ENCODE results near the gene GABBR2. TPM values are rescaled to one million over a fixed set of nuclear protein-coding genes. Genes with fewer than 3 reads are reported as not detected.

Gene GABBR2
- total RNA-seq, 2 donors from 2014 or later, result not detected

DNA sequence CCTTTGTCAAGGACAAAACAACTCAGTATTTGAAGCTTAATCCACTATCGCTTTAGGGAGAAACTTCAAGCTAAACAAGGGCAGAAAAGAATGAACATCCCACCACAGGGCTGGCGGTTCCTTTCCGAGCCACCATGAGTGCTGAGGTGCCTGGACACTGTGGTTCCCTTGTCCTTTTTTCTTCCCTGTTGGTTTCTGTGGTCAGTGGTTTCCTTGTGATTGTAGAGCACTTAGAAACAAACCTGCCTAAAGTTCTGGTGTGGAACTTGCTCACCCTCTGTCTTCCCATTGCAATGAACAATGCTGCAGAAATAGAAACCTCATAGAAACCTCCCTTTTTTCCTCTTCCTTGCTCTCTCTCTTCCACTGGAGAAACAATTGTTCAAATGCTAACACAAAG is 373.9 kb downstream of the GABBR2 start:
- Mint-ChIP-seq H3K27ac (no peak overlapping the region), H3K36me3 (ENCODE audit: low read depth) (no peaks in the 10 kb centered on the region), H3K4me3 (no peak overlapping the region), H3K4me1 (no peaks in the 10 kb centered on the region), H3K9me3 (no peaks in the 10 kb centered on the region), H3K27me3 (peaks cover 17% of the 10 kb centered on the region)
- ATAC-seq (replicated peaks), result no peak

GRCh38 chr9:98333703-98334582 is 374.8 kb downstream of the GABBR2 start:
- H3K4me3 Mint-ChIP-seq, result no peak overlapping the region
- H3K9me3 Mint-ChIP-seq, result no peaks in the 10 kb centered on the region
- H3K36me3 Mint-ChIP-seq (ENCODE audit: low read depth), result no peaks in the 10 kb centered on the region

DNA sequence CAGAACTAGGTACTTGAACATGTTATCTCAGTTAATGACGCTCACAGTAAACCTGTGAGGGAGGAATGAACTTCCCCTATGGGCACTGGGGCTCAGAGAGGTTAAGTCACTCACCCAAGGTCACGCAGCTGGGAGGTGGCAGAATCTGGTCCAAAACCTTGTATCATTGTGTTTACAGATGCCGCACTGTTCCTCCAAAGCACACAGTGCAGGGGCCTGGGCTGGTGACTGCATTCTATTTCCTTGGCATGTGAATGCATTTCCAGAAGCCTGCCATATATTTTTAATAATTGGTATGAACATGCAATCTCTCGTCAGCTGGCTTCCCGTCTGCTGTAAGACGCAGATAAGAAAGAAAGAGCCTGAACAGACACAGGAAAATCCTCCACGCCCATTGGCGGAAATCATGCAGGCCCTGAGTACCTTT is 376.3 kb downstream of the GABBR2 start:
- Mint-ChIP-seq H3K27ac (no peak overlapping the region), H3K27me3 (peaks cover 22% of the 10 kb centered on the region), H3K36me3 (ENCODE audit: low read depth) (no peaks in the 10 kb centered on the region), H3K9me3 (no peaks in the 10 kb centered on the region), H3K4me1 (no peaks in the 10 kb centered on the region), H3K4me3 (no peak overlapping the region)
- no peak for ATAC-seq (replicated peaks)

More at GRCh38 chr9:98333703-98334582, 374.8 kb downstream of the GABBR2 start:
- no peak for ATAC-seq (replicated peaks)
- Mint-ChIP-seq H3K4me1 (no peaks in the 10 kb centered on the region), H3K27me3 (peaks cover 19% of the 10 kb centered on the region), H3K27ac (no peak overlapping the region)

DNA sequence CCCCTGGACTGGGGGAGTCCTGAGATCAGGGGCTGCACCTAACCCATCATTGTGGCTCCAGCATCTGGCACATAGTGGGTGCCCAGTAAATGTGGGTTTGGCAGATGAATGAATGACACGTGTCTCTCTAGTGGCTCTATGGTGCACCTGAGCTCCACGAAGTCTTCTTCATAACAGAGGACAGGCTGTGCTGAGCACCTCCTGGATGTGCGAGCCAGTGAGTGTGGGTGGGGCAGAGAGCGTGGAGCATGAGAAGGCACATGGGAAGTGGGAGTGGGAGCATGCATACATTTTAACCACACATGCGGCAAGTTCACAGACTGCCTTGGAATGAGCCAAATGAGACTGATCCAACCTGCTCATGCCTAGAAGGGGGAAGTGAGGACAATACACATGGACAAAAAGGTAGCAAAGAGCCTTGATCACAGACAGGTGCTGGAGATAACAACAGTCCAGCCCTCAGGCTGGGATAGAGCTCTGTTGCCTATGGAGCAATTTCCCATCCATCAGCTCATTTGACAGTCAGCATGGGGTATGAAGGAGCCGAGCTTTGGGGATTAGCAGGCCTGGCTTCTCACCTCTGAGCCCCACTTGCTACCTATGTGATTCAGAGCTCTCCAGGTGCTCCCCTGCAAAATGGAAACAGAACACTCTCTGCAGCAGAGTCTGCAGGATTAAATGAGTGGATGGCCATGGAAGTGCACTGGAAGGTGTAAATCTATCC is 377.0 kb downstream of the GABBR2 start:
- Mint-ChIP-seq H3K4me3 (no peak overlapping the region), H3K9me3 (no peaks in the 10 kb centered on the region), H3K27me3 (peaks cover 22% of the 10 kb centered on the region), H3K36me3 (ENCODE audit: low read depth) (no peaks in the 10 kb centered on the region), H3K4me1 (no peaks in the 10 kb centered on the region), H3K27ac (no peak overlapping the region)
- no peak for ATAC-seq (replicated peaks)

DNA sequence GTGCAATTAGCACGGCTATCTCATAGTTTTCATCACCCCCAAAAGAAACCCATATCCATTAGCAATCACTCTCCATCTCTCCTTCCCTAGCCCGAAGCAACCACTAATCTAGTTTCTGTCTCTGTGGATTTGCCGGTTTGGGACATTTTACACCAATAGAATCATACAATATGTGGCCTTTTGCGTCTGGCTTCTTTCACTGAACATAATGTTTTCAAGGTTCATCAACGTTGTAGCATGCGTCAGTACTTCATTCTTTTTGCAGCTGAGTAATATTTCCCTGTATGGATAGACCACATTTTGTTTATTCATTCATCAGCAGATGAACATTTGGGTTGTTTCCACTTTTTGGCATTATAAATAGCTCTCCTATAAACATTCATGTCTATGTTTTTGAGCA is 377.9 kb downstream of the GABBR2 start:
- H3K4me3 Mint-ChIP-seq, result no peak overlapping the region
- H3K36me3 Mint-ChIP-seq (ENCODE audit: low read depth), result no peaks in the 10 kb centered on the region
- ATAC-seq (replicated peaks), result no peak
- no peaks in the 10 kb centered on the region for H3K4me1 Mint-ChIP-seq
- H3K27ac Mint-ChIP-seq, result no peak overlapping the region
- peaks cover 19% of the 10 kb centered on the region for H3K27me3 Mint-ChIP-seq
- H3K9me3 Mint-ChIP-seq, result no peaks in the 10 kb centered on the region

DNA sequence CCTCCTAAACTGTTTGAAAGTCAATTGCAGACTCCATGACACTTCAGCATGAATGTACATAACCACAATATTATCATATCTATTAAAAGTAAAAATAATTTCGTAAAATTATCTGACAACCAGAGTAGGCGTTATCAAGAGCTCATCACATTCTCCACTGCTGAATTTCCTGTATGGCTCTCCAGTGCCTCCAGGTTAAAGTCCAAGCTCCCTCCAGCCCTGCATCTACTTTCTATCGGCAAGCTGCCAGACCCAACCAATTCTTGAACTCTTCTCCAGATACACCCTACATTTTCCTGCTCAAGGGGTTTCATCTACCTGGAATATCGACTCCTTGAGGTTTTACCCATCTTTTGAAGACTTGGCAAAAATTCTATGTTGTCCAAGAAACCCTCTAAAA is 378.8 kb downstream of the GABBR2 start:
- H3K4me1 Mint-ChIP-seq, result no peaks in the 10 kb centered on the region
- no peak for ATAC-seq (replicated peaks)
- no peaks in the 10 kb centered on the region for H3K36me3 Mint-ChIP-seq (ENCODE audit: low read depth)
- H3K27me3 Mint-ChIP-seq, result peaks cover 16% of the 10 kb centered on the region
- no peaks in the 10 kb centered on the region for H3K9me3 Mint-ChIP-seq
- H3K27ac Mint-ChIP-seq, result no peak overlapping the region
- no peak overlapping the region for H3K4me3 Mint-ChIP-seq

DNA sequence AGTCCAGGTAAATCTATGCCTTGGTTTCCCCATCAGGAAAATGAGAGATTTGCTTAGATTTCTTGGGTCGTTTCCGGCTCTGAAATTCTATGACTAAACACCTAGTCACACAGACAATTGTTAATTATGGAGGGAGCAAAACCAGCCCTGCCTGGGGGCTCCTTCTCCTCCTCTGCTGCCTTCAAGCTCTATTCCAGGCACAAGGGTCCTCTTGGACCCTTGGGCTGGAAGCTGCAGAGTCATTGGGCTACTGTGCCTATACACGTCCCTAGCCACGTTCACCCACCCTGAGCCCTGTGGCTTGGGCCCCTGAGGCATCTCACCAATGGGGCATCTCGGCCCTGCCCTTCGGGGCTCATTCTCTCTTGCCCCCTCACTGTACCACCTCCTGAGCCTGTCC is 379.5 kb downstream of the GABBR2 start:
- Mint-ChIP-seq H3K27ac (no peak overlapping the region), H3K9me3 (no peaks in the 10 kb centered on the region), H3K27me3 (peaks cover 16% of the 10 kb centered on the region), H3K36me3 (ENCODE audit: low read depth) (no peaks in the 10 kb centered on the region), H3K4me1 (no peaks in the 10 kb centered on the region), H3K4me3 (no peak overlapping the region)
- no peak for ATAC-seq (replicated peaks)

DNA sequence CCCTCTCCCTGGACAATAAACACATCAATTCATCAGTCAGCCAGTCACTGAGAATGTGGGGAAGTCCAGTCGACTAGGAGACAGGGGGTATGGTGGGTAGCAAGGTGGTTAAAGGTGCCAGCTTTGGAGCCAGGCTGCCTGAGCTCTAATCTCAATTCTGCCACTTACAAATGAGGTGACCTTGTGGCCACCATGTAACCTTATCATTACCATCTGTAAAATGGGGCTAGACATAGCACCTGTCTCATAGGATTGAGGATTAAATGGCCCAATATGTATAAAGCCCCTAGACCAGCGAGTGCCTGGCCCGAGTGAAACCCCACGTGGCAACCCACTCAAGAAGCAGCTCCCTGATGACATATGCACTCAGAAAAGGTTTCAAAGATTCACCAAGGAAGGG is 380.0 kb downstream of the GABBR2 start:
- H3K4me3 Mint-ChIP-seq, result no peak overlapping the region
- peaks cover 12% of the 10 kb centered on the region for H3K27me3 Mint-ChIP-seq
- ATAC-seq (replicated peaks), result no peak

GRCh38 chr9:98328141-98328540 is 380.6 kb downstream of the GABBR2 start:
- Mint-ChIP-seq H3K4me1 (no peaks in the 10 kb centered on the region), H3K36me3 (ENCODE audit: low read depth) (no peaks in the 10 kb centered on the region)

More for the DNA sequence above, 380.0 kb downstream of the GABBR2 start:
- no peaks in the 10 kb centered on the region for H3K36me3 Mint-ChIP-seq (ENCODE audit: low read depth)
- no peaks in the 10 kb centered on the region for H3K4me1 Mint-ChIP-seq
- no peaks in the 10 kb centered on the region for H3K9me3 Mint-ChIP-seq
- H3K27ac Mint-ChIP-seq, result no peak overlapping the region

DNA sequence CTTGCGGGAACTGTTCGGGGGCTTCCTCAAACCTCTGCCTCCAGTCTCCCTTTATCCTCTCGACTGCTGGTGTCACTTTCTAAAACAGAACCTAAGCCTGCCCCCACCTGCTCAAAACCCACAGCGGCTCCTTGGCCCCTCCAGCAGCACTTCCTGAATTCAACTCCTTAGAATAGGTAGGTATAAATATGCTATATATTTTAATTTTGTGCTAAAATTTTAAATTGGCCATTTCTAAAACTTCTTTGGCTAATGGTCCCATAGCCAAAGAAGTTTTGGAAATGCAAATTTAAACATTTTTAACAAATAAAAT is 381.5 kb downstream of the GABBR2 start:
- peaks cover 17% of the 10 kb centered on the region for H3K27me3 Mint-ChIP-seq
- no peaks in the 10 kb centered on the region for H3K36me3 Mint-ChIP-seq (ENCODE audit: low read depth)
- no peak overlapping the region for H3K4me3 Mint-ChIP-seq
- no peak for ATAC-seq (replicated peaks)
- no peaks in the 10 kb centered on the region for H3K9me3 Mint-ChIP-seq
- no peak overlapping the region for H3K27ac Mint-ChIP-seq
- H3K4me1 Mint-ChIP-seq, result no peaks in the 10 kb centered on the region

More at GRCh38 chr9:98328141-98328540, 380.6 kb downstream of the GABBR2 start:
- Mint-ChIP-seq H3K9me3 (no peaks in the 10 kb centered on the region), H3K27me3 (peaks cover 12% of the 10 kb centered on the region), H3K4me3 (no peak overlapping the region), H3K27ac (no peak overlapping the region)
- ATAC-seq (replicated peaks), result no peak

DNA sequence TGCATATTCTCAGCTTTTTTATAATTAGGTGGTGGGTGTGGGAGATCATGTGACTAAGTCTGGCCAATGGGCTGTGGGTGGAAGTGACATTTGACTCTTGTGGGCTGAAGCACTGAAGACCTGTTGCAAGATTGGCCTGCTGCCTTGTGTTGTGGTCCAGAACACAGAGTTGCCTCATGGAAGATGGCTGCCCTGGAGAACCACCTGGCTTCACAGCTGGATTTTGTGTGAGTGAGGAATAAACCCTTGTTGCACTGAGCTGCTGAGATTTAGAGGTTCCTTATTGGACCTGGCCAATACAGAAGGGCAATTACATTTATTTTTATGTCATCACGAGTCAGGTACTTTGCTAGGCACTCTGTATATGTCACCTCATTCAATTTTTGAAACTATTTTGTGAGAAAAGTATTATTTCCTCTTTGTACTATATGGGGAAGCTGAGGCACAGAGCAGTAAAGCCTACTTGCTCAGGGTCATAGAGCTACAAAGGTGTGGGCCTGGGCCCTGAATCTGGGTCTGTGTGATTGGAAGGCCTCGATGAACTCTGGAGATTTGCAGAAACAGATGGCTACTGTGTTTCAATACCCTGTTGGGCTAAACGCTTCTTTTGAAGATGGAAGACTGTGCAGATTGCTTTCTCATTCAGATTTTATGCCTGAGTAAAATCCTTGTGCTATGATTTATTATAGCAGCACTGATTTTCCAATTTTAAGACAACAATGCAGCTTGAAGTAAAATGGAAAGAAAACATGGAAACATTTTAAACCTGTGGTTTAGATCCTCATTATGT is 382.1 kb downstream of the GABBR2 start:
- no peak overlapping the region for H3K27ac Mint-ChIP-seq
- peaks cover 18% of the 10 kb centered on the region for H3K27me3 Mint-ChIP-seq
- no peaks in the 10 kb centered on the region for H3K9me3 Mint-ChIP-seq
- H3K36me3 Mint-ChIP-seq (ENCODE audit: low read depth), result no peaks in the 10 kb centered on the region
- no peak overlapping the region for H3K4me3 Mint-ChIP-seq
- ATAC-seq (replicated peaks), result no peak
- no peaks in the 10 kb centered on the region for H3K4me1 Mint-ChIP-seq

GRCh38 chr9:98324801-98325200 is 383.9 kb downstream of the GABBR2 start:
- Mint-ChIP-seq H3K4me3 (no peak overlapping the region), H3K27ac (no peak overlapping the region), H3K4me1 (no peaks in the 10 kb centered on the region), H3K36me3 (ENCODE audit: low read depth) (no peaks in the 10 kb centered on the region), H3K9me3 (no peaks in the 10 kb centered on the region), H3K27me3 (peaks cover 13% of the 10 kb centered on the region)
- ATAC-seq (replicated peaks), result no peak

- peaks cover 9% of the 10 kb centered on the region for H3K27me3 Mint-ChIP-seq
- no peak for ATAC-seq (replicated peaks)
- no peak overlapping the region for H3K4me3 Mint-ChIP-seq
- H3K36me3 Mint-ChIP-seq (ENCODE audit: low read depth), result no peaks in the 10 kb centered on the region
- no peaks in the 10 kb centered on the region for H3K9me3 Mint-ChIP-seq
- H3K27ac Mint-ChIP-seq, result no peak overlapping the region
- no peaks in the 10 kb centered on the region for H3K4me1 Mint-ChIP-seq
These were observed 385.0 kb downstream of the GABBR2 start for GRCh38 chr9:98323831-98324135.

DNA sequence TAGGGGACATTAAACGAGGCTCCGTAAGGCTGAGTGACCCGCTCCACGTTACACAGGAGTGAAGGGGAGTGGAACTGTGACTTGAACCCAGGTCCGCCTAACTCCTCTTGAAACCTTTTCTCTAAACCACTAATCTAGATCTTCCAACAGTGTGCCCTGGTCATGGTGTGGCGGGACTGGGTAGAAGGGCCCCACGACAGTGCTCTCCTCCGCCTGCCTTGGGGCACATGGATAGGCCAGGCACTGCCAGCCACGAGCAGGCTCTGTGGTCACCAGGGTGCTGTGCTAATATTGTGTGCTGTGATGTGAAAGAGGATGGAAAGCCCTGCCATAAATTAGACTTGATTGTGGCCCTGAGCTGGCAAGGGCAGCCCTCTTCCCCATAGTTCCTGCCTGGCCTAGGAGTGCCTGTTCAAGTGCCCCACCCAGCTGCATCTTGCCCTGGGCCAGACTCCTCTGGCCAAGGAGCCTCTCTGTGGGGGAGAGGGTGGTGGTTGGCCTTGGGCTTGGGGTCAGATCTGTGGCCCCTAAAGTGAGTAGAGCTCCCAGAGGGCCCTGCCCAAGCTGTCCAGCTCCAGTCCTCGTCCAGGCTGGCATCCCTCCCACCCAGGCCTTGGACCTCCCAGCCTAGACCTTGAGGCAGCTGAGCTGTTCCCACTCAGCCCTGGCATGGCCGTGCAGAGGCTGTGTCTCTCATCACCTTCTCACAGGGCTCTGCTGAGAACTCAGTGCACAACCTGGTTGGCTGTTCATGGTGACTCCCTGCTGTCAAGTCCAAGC is 385.5 kb downstream of the GABBR2 start:
- Mint-ChIP-seq H3K9me3 (no peaks in the 10 kb centered on the region), H3K27me3 (peaks cover 9% of the 10 kb centered on the region), H3K4me1 (no peaks in the 10 kb centered on the region), H3K27ac (no peak overlapping the region), H3K36me3 (ENCODE audit: low read depth) (no peaks in the 10 kb centered on the region), H3K4me3 (no peak overlapping the region)
- ATAC-seq (replicated peaks), result no peak

Measured in activated T-helper 17 cell treated with anti-CD3 and anti-CD28 coated beads, Interleukin-2, amount 50 U/mL, for 72 hours (primary cell).